HepG2 (cell line): ENCODE measurements around the gene IFNAR1. TPM values are rescaled to one million over a fixed set of nuclear protein-coding genes. Genes with fewer than 3 reads are reported as not detected.

ENCODE experiments used
- ATAC-seq: fragments of 200-7000 bp; cut with Tn5 transposase; 3 replicates; pipeline ENCODE4 v1.9.1; 2020; ENCODE audit warnings: mild to moderate bottlenecking, moderate library complexity
- BruUV-seq: library from RNA; stranded (reverse); fragments of 400-500 nt; replicated peaks from 2 replicates; lab custom pipeline; 2021; lab: Mats Ljungman, UMichigan
- CTCF ChIA-PET: fragments of 300-600 bp; formaldehyde crosslinking; extraction: SDS; loops from one replicate; lab custom pipeline; 2021; ENCODE audit warnings: low total read pairs, inconsistent platforms, low intra/inter-chr PET ratio; lab: Yijun Ruan, JAX
- POLR2A ChIA-PET: fragments of 350-600 bp; sonication (Branson Sonifier 250); formaldehyde crosslinking; loops from one replicate; lab custom pipeline; 2020; ENCODE audit warnings: antibody characterized with exemption, inconsistent platforms; lab: Yijun Ruan, JAX
- DNase-seq: peaks from one replicate; pipeline ENCODE4 v3.0.0-alpha.2; 2015; ENCODE audit warnings: low spot score
- FAIRE-seq: peaks from 3 replicates; lab custom pipeline; 2011; peaks lifted over from hg19 to GRCh38; lab: Jason Lieb, UNC
- H2AFZ ChIP-seq: one replicate; pipeline ENCODE4 v1.6.1; 2011; ENCODE audit warnings: low read length, inconsistent platforms
- H3K27ac ChIP-seq: fragments of 300-600 bp; 3 replicates; pipeline ENCODE4 v1.8.0; 2011; ENCODE audit warnings: mixed run types, mild to moderate bottlenecking, mixed read lengths, low read length, inconsistent platforms; ENCODE audit not compliant: insufficient read depth; ENCODE audit errors: extremely low read length
- H3K27me3 ChIP-seq, 2 experiments: fragments of 200-600 bp in 1 of 2; 2 replicates in 1 of 2; 3 replicates in 1 of 2; pipeline versions ENCODE4 v1.6.0 to v1.8.0; 2011; ENCODE audit warnings: low read length in 2 of 2, mild to moderate bottlenecking in 2 of 2, moderate library complexity in 2 of 2, inconsistent platforms in 1 of 2; ENCODE audit not compliant: insufficient read depth in 2 of 2, control insufficient read depth in 1 of 2
- H3K36me3 ChIP-seq, 2 experiments: fragments of 200-600 bp in 1 of 2; replicated peaks in 1 of 2; 2 replicates in 1 of 2; 3 replicates in 1 of 2; pipeline versions ENCODE4 v1.5.1 to v1.8.0; 2011; ENCODE audit warnings: low read length in 2 of 2, inconsistent platforms in 1 of 2; ENCODE audit not compliant: insufficient read depth in 2 of 2, control insufficient read depth in 1 of 2
- H3K4me1 ChIP-seq: 2 replicates; pipeline ENCODE4 v1.5.1; 2012; ENCODE audit warnings: low read length, inconsistent platforms; ENCODE audit not compliant: insufficient read depth
- H3K4me2 ChIP-seq: 2 replicates; pipeline ENCODE4 v1.6.0; 2011; ENCODE audit warnings: low read depth, low read length, inconsistent platforms
- H3K4me3 ChIP-seq, 3 experiments: fragments of 200-600 bp in 1 of 3; sonication (generic), shearing (Covaris generic) in 1 of 3; replicated peaks in 1 of 3; 2 replicates each; pipeline ENCODE4 v1.5.1; 2011 to 2016; ENCODE audit warnings: low read length in 3 of 3, inconsistent platforms in 2 of 3, low read depth in 2 of 3, mild to moderate bottlenecking in 2 of 3, control low read depth in 1 of 3, mixed read lengths in 1 of 3; ENCODE audit not compliant: insufficient read depth in 1 of 3
- H3K79me2 ChIP-seq: one replicate; pipeline ENCODE4 v1.6.1; 2011; ENCODE audit warnings: low read length, inconsistent platforms; ENCODE audit not compliant: insufficient read depth
- H3K9ac ChIP-seq: 2 replicates; pipeline ENCODE4 v1.6.0; 2011; ENCODE audit warnings: mild to moderate bottlenecking, low read depth, low read length, inconsistent platforms; ENCODE audit not compliant: insufficient read depth
- H3K9me3 ChIP-seq: 2 replicates; pipeline ENCODE4 v1.5.1; 2012; ENCODE audit warnings: mild to moderate bottlenecking, low read length
- H4K20me1 ChIP-seq: 2 replicates; pipeline ENCODE4 v1.6.0; 2011; ENCODE audit warnings: inconsistent platforms, mild to moderate bottlenecking, low read length, moderate library complexity; ENCODE audit not compliant: insufficient read depth
- FOXK2 ChIP-seq: fragments of 450-650 bp; IDR thresholded peaks from 2 replicates; pipeline ENCODE4 v1.6.1; 2016
- GPBP1L1 ChIP-seq: sonication (generic); formaldehyde crosslinking; IDR thresholded peaks from 2 replicates; pipeline ENCODE4 v1.5.0; 2020; ENCODE audit warnings: mild to moderate bottlenecking, missing genetic modification reagents
- HMG20B ChIP-seq: conservative IDR thresholded peaks from 2 replicates; pipeline ENCODE4 v1.6.1; 2016; ENCODE audit warnings: missing genetic modification reagents, missing compliant biosample characterization
- HNRNPK ChIP-seq: fragments of 200-400 bp; formaldehyde crosslinking; IDR thresholded peaks from 2 replicates; pipeline ENCODE4 v1.6.1; 2018; ENCODE audit warnings: low read length, low read depth, moderate library complexity, mild to moderate bottlenecking; ENCODE audit not compliant: poor library complexity, severe bottlenecking
- HNRNPUL1 ChIP-seq: fragments of 200-400 bp; formaldehyde crosslinking; IDR thresholded peaks from 2 replicates; pipeline ENCODE4 v1.6.1; 2017; ENCODE audit warnings: low read depth, mild to moderate bottlenecking, low read length, moderate library complexity
- MYPOP ChIP-seq: sonication (generic); formaldehyde crosslinking; IDR thresholded peaks from 2 replicates; pipeline ENCODE4 v1.8.1; 2023; ENCODE audit warnings: mild to moderate bottlenecking, moderate library complexity, missing genetic modification reagents
- SNAPC2 ChIP-seq: sonication (generic); formaldehyde crosslinking; IDR thresholded peaks from 2 replicates; pipeline ENCODE4 v1.8.1; 2022; ENCODE audit warnings: mild to moderate bottlenecking, missing genetic modification reagents
- STAG1 ChIP-seq: sonication (generic); formaldehyde crosslinking; IDR thresholded peaks from 2 replicates; pipeline ENCODE4 v1.4.0; 2020; ENCODE audit warnings: missing genetic modification reagents
- XBP1 ChIP-seq: sonication (generic); formaldehyde crosslinking; IDR thresholded peaks from 2 replicates; pipeline ENCODE4 v1.5.0; 2020; ENCODE audit warnings: missing genetic modification reagents
- ZNF629 ChIP-seq: sonication (generic); formaldehyde crosslinking; conservative IDR thresholded peaks from 2 replicates; pipeline ENCODE4 v1.5.0; 2020; ENCODE audit warnings: missing genetic modification reagents
- WGBS: methylation state at CpG from one replicate; pipeline ENCODE4 v1.1.6; 2017; ENCODE audit warnings: low lambda C conversion rate; 5-methylcytosine and 5-hydroxymethylcytosine counted together
- in situ Hi-C: cut with HindIII; loops from 2 replicates; pipeline ENCODE4 v1.10.0; 2017; ENCODE audit warnings: low pct_unique_long_range_greater_than_20kb; ENCODE audit not compliant: extremely low pct_ligation_motif_present
- intact Hi-C: fragments of 100-400 bp; cut with micrococcal nuclease; formaldehyde crosslinking; loops from one replicate; pipeline ENCODE4 v1.10.0; 2022; ENCODE audit not compliant: unreplicated experiment
- polyA plus RNA-seq, 8 experiments: library from polyadenylated mRNA; depleted of rRNA in 3 of 8; stranded (reverse) in 7 of 8; unstranded in 1 of 8; fragments of >200 nt; fragmentation: Illumina TruSeq in 4 of 8; extraction: Trizol in 4 of 8; gene quantifications; 2 replicates each; pipeline versions ENCODE4 v1.2.1 to v1.2.3, GENCODE V29; 2011 to 2016; ENCODE audit warnings: low read depth in 4 of 8, missing spikeins in 1 of 8, mixed read lengths in 1 of 8; ENCODE audit not compliant: insufficient read depth in 1 of 8
- total RNA-seq, 5 experiments: library from RNA; depleted of rRNA; stranded (reverse); fragments of >200 nt; fragmentation: Illumina TruSeq; extraction: Trizol; gene quantifications; 2 replicates each; pipeline ENCODE4 v1.2.3, GENCODE V29; 2016; ENCODE audit warnings: low read depth in 1 of 5

IFNAR1 gene
- total and polyA plus RNA-seq, 2 of the 13 experiments (the other 11 are each of a cell fraction or from before 2014, with no cell fraction given) = 6.7 to 9.3 TPM

GRCh38 chr21:33403786-33404585 lies 79.2 kb downstream of the IFNAR1 start (continued):
- no peak for TF ChIP-seq XBP1 (CRISPR knock-in tag)
- TF ChIP-seq SNAPC2 (CRISPR knock-in tag) = no peak
- 0 out of 2 replicates have a peak, but pooled peaks have one; percentile 52 for TF ChIP-seq MYPOP
- TF ChIP-seq HNRNPUL1 = no peak

GRCh38 chr21:33406493-33406892 lies 81.7 kb downstream of the IFNAR1 start:
- ChIA-PET POLR2A (interaction anchor here (3.2 kb wide), 1 partner anchor 24 kb away, joined by 18 read pairs; no protein-coding TSS in a partner anchor), CTCF (no interaction called here)
- in situ Hi-C loops (no loop called here), intact Hi-C loops (loop anchor here (1.0 kb wide), 1 partner anchor 23 kb away; no protein-coding TSS in a partner anchor)
- DNase-seq = no peak
- no peak for ATAC-seq
- peaks cover 69% of the 10 kb centered on the region for H3K4me1 ChIP-seq
- WGBS = 79% methylated on average over 5 of the region's 5 CpGs
- no peak overlapping the region for H3K4me3 ChIP-seq
- no peaks in the 10 kb centered on the region for H3K9me3 ChIP-seq
- TF ChIP-seq STAG1 (CRISPR knock-in tag) (no peak), HNRNPK (no peak), ZNF629 (CRISPR knock-in tag) (no peak), HMG20B (CRISPR knock-in tag) (no peak), GPBP1L1 (CRISPR knock-in tag) (no peak), FOXK2 (no peak)
- peak overlapping the region; percentile 79 for H3K27ac ChIP-seq
- H3K4me2 ChIP-seq = peak overlapping the region; percentile 87
- no peak overlapping the region for H3K9ac ChIP-seq
- FAIRE-seq = no peak
- H3K36me3 ChIP-seq = peaks cover under 1 to 21% of the 10 kb centered on the region in 2 experiments; a peak in 4 of 5 replicates
- no peak overlapping the region for H2AFZ ChIP-seq
- no peaks in the 10 kb centered on the region for H4K20me1 ChIP-seq
- H3K79me2 ChIP-seq = peaks cover 69% of the 10 kb centered on the region
- BruUV-seq = no TSS peak
- H3K27me3 ChIP-seq = no peaks in the 10 kb centered on the region; a peak in 1 of 5 replicates

Other genes with a start within 250 kb of the IFNAR1 start
- 5.1 TPM in 2 replicates for gene IFNAR2, start 95.0 kb upstream of the IFNAR1 start, total RNA-seq (2016; rRNA removed; fragmentation: Illumina TruSeq; extraction: Trizol)
- 22.7 and 24.1 TPM in 2 replicates for gene IFNAR2, start 95.0 kb upstream of the IFNAR1 start, polyA plus RNA-seq (2011; rRNA removed)
- 10.7 and 17.4 TPM in 2 replicates for gene IL10RB, start 58.6 kb upstream of the IFNAR1 start, total RNA-seq (2016; rRNA removed; fragmentation: Illumina TruSeq; extraction: Trizol)
- gene IL10RB, start 58.6 kb upstream of the IFNAR1 start, polyA plus RNA-seq (2011; rRNA removed) = 18.2 and 19.1 TPM in 2 replicates
- 50.3 and 61.3 TPM in 2 replicates for gene IFNGR2, start 78.4 kb downstream of the IFNAR1 start, total RNA-seq (2016; rRNA removed; fragmentation: Illumina TruSeq; extraction: Trizol)
- 107 and 117 TPM in 2 replicates for gene IFNGR2, start 78.4 kb downstream of the IFNAR1 start, polyA plus RNA-seq (2011; rRNA removed)
- gene TMEM50B, start 155.0 kb downstream of the IFNAR1 start, total RNA-seq (2016; rRNA removed; fragmentation: Illumina TruSeq; extraction: Trizol) = 13.9 and 29.9 TPM in 2 replicates
- 45.4 and 46.3 TPM in 2 replicates for gene TMEM50B, start 155.0 kb downstream of the IFNAR1 start, polyA plus RNA-seq (2011; rRNA removed)
- 2.5 and 3.3 TPM in 2 replicates for gene DNAJC28, start 166.7 kb downstream of the IFNAR1 start, total RNA-seq (2016; rRNA removed; fragmentation: Illumina TruSeq; extraction: Trizol)
- gene DNAJC28, start 166.7 kb downstream of the IFNAR1 start, polyA plus RNA-seq (2011; rRNA removed) = 1.1 and 1.5 TPM in 2 replicates
- 109 and 151 TPM in 2 replicates for gene GART, start 217.1 kb downstream of the IFNAR1 start, total RNA-seq (2016; rRNA removed; fragmentation: Illumina TruSeq; extraction: Trizol)
- 17.7 and 17.9 TPM in 2 replicates for gene GART, start 217.1 kb downstream of the IFNAR1 start, polyA plus RNA-seq (2011; rRNA removed)
- 78.3 and 291 TPM in 2 replicates for gene SON, start 218.1 kb downstream of the IFNAR1 start, total RNA-seq (2016; rRNA removed; fragmentation: Illumina TruSeq; extraction: Trizol)
- 60.8 and 61.3 TPM in 2 replicates for gene SON, start 218.1 kb downstream of the IFNAR1 start, polyA plus RNA-seq (2011; rRNA removed)